ENCODE data around the gene OMA1. TPM values are rescaled to one million over a fixed set of nuclear protein-coding genes. Genes with fewer than 3 reads are reported as not detected.

The OMA1 gene
- total and polyA plus RNA-seq, 9 donors: 8.1 to 51.5 (median 35.6) TPM

DNA sequence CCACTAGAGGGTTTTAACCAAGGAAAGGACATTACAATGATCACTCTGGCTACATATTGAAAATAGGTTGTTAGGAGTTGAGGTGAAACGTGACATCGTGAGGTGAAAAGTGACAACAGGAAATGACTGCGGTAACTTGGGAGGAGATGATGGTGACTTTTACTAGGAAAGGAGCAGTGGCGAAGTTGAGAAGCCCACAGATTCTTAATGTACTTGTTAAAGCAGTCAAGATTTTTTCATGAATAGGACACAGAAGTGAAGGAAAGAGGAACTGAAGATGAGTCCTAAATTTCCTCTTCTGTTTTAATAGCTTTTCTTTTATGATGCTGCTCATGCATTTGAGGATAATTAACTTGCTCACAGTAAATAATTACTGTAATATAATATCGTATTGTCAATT is 59.5 kb downstream of the OMA1 start:
- Histone ChIP-seq H3K27ac (no peak overlapping the region), H3K36me3 (no peaks in the 10 kb centered on the region), H3K4me1 (ENCODE audit: insufficient read depth) (no peaks in the 10 kb centered on the region), H3K9me3 (peaks cover 0 to 6% of the 10 kb centered on the region in 2 donors), H3K27me3 (no peaks in the 10 kb centered on the region), H3K4me3 (no peak overlapping the region)
- no peak for TF ChIP-seq CTCF (IDR thresholded peaks at IDR 0.05)
- no peak for TF ChIP-seq POLR2A (IDR thresholded peaks at IDR 0.05)
- no peak for TF ChIP-seq EP300 (IDR thresholded peaks at IDR 0.05)
- WGBS, 3 donors: 97% methylated on average over 5 of the region's 5 CpGs
- no peak for DNase-seq
- intact Hi-C loops (cut with DNase I): no loop called here

DNA sequence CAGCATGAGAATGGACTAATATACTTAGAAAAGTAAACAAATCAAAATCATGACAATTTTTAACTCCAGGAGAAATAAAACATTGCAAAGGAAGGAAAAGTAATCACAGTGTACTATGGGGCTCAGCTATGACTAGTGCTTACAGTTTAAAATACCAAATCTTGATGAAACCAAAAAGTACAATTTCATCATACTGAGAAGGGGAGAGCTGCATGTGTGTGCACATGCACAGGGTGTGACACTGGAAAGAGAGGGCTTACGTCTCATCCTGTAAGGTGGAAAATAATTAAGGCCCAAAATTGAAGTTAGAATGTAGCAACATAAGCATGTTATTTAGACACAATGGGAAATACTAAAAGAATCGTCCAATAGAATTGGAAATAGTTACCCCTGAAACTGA is 64.6 kb downstream of the OMA1 start:
- DNase-seq: no peak
- Histone ChIP-seq H3K9me3 (no peaks in the 10 kb centered on the region), H3K27me3 (no peaks in the 10 kb centered on the region), H3K4me3 (no peak overlapping the region), H3K4me1 (ENCODE audit: insufficient read depth) (no peaks in the 10 kb centered on the region), H3K36me3 (no peaks in the 10 kb centered on the region), H3K27ac (no peak overlapping the region)
- 94 to 99% (median 96%) methylated on average over 2 of the region's 2 CpGs for WGBS, 3 donors
- intact Hi-C loops (cut with DNase I): no loop called here
- TF ChIP-seq CTCF (IDR thresholded peaks at IDR 0.05): no peak
- TF ChIP-seq EP300 (IDR thresholded peaks at IDR 0.05): no peak
- TF ChIP-seq POLR2A (IDR thresholded peaks at IDR 0.05): no peak

DNA sequence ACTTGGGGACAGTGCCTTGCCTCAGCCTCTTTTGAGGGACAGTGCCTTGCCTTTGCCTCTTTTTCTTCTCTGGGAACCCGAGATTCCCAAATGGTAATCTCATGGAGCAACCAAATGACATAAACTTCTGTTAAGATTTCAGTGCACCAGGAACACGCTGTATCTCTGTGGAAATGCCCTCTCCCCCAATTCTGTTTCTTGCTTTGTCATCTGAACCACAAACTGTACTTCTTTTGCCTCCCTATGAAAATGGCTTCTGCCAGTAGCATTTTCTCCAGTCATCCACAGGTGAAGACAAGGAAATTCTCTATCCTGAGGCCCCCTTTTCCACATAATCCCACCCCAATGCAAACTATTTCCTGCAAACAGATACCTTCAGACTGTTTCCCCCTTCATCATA is 66.3 kb downstream of the OMA1 start:
- H3K36me3 ChIP-seq: no peaks in the 10 kb centered on the region
- WGBS, 3 donors: 93 to 95% (median 94%) methylated on average over 2 of the region's 2 CpGs
- H3K4me3 ChIP-seq: no peak overlapping the region
- no peak for DNase-seq
- intact Hi-C loops (cut with DNase I): no loop called here
- no peaks in the 10 kb centered on the region for H3K9me3 ChIP-seq
- no peak overlapping the region for H3K27ac ChIP-seq
- H3K4me1 ChIP-seq (ENCODE audit: insufficient read depth): no peaks in the 10 kb centered on the region
- no peak for TF ChIP-seq EP300 (IDR thresholded peaks at IDR 0.05)
- no peak for TF ChIP-seq CTCF (IDR thresholded peaks at IDR 0.05)
- no peak for TF ChIP-seq POLR2A (IDR thresholded peaks at IDR 0.05)
- H3K27me3 ChIP-seq: no peaks in the 10 kb centered on the region

- Histone ChIP-seq H3K27ac (no peak overlapping the region), H3K9me3 (no peaks in the 10 kb centered on the region), H3K27me3 (no peaks in the 10 kb centered on the region), H3K4me1 (ENCODE audit: insufficient read depth) (no peaks in the 10 kb centered on the region), H3K36me3 (no peaks in the 10 kb centered on the region), H3K4me3 (no peak overlapping the region)
- no peak for TF ChIP-seq POLR2A (IDR thresholded peaks at IDR 0.05)
- TF ChIP-seq CTCF (IDR thresholded peaks at IDR 0.05): no peak
- TF ChIP-seq EP300 (IDR thresholded peaks at IDR 0.05): no peak
- DNase-seq: no peak
- WGBS, 3 donors: 95 to 98% (median 97%) methylated on average over 3 of the region's 3 CpGs
- intact Hi-C loops (cut with DNase I): no loop called here
Observed at GRCh38 chr1:58477390-58477789, 69.1 kb downstream of the OMA1 start.

- intact Hi-C loops (cut with DNase I): no loop called here
- Histone ChIP-seq H3K9me3 (no peaks in the 10 kb centered on the region), H3K4me1 (ENCODE audit: insufficient read depth) (no peaks in the 10 kb centered on the region), H3K4me3 (no peak overlapping the region), H3K27me3 (no peaks in the 10 kb centered on the region), H3K27ac (no peak overlapping the region), H3K36me3 (no peaks in the 10 kb centered on the region)
- no peak for DNase-seq
- 89 to 91% (median 90%) methylated on average over 3 of the region's 3 CpGs for WGBS, 3 donors
- TF ChIP-seq EP300 (IDR thresholded peaks at IDR 0.05): no peak
- no peak for TF ChIP-seq POLR2A (IDR thresholded peaks at IDR 0.05)
- TF ChIP-seq CTCF (IDR thresholded peaks at IDR 0.05): no peak
Observed at GRCh38 chr1:58476179-58476578, 70.3 kb downstream of the OMA1 start.

All from ovary (tissue), 9 donors.